ENCODE measurements around the gene CPZ.

- TF ChIP-seq POLR2AphosphoS5 (IDR thresholded peaks at IDR 0.05; ENCODE audit: low read depth, low read length): no peak
- TF ChIP-seq REST (IDR thresholded peaks at IDR 0.05; ENCODE audit: insufficient read depth in 1 of 2, low read depth in 2 of 2, low read length in 2 of 2): no peak
- TF ChIP-seq SIN3A (IDR thresholded peaks at IDR 0.05; ENCODE audit: borderline replicate concordance, insufficient read depth, low read length): no peak
Measured at GRCh38 chr4:8605289-8605688, 12.7 kb downstream of the CPZ start.

Measured in PFSK-1 (cell line).